ENCODE results near the gene HDAC9.

HDAC9 gene

DNA sequence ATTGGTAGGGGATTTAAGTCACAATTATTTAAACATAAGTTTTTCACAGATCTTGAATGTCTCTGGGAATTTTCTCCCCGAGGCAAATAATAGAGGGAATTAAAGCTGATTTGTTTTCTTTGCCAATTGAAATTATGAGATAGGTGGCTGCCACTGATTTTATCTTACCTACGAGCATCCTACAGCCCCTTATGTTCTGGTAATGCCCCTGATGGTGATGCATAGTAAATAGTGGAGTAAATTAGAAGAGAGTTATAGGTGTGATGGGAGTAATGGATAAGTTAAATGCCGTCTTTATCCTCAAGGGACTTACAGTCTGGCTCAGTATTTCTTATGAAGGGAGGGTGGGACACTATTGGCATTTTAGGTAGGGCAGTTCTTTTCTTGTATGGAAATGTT, 58.1 kb downstream of the HDAC9 start:
- no peak for DNase-seq (ENCODE audit: low read depth in 2 of 2)

DNA sequence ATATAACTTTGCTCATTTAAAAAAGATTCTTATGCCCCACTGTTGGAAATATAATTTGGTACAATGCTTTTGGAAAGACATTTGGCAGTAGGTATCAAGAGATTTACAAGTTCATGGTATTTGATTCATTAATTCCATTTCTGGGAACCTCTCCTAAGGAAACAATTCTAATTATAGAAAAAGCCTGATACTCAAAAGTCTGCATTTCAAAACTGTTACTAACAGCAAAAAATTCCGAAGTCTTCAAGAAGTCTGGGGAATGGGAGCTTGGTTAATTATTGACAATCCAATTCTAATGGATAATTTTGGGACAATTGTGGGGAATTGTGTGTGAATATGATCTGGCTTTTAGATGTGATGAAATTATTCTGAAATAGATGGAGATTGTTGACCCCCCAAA, 59.6 kb downstream of the HDAC9 start:
- no peak for DNase-seq (ENCODE audit: low read depth in 2 of 2)

- DNase-seq (ENCODE audit: low read depth in 2 of 2) = no peak
These were observed 60.4 kb downstream of the HDAC9 start for GRCh38 chr7:18555968-18556367.

- DNase-seq (ENCODE audit: low read depth in 2 of 2) = no peak
These were observed 63.0 kb downstream of the HDAC9 start for GRCh38 chr7:18558503-18558902.

DNA sequence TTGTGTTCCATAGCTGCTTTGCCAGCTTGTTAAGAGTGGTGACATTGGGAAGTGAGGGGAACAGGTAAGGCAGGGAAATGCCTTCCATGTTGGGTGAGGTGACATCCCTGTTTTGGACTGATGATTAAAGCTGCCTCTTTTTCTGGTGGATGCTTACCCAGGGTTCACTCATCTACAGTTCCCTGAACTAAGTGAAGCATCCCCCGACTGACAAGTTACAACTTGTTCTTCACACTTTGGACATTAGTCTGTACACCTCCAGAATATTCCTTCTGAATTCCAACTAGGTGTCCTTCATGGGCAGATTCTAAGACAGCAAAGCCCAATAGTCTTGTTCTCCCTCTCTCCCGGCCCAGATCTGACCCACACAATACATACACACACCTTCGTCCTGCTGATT, 63.4 kb downstream of the HDAC9 start:
- no peak for DNase-seq (ENCODE audit: low read depth in 2 of 2)

- DNase-seq (ENCODE audit: low read depth in 2 of 2) = no peak
These were observed 64.2 kb downstream of the HDAC9 start for GRCh38 chr7:18559756-18560155.

- no peak for DNase-seq (ENCODE audit: low read depth in 2 of 2)
These were observed 69.2 kb downstream of the HDAC9 start for GRCh38 chr7:18564779-18565178.

- no peak for DNase-seq (ENCODE audit: low read depth in 2 of 2)
These were observed 69.8 kb downstream of the HDAC9 start for GRCh38 chr7:18565337-18565736.

DNA sequence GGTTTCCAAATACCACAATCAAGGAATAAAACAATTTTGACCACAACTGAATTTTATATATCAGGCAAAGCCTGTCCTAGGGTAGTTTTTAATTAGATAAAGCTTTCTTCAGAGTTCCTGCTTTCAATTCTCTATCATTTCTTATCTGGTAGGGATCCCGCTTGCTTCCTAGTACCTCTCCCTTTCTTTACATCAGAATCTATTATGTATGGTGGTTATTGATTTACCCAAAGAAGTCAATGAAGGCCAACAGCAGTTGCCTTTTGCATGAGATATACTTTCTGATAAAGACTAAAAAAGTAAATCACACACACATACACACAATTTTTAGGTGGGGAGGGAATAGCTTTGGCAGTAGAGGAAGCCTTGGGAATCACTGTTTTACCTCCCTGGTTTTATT, 70.7 kb downstream of the HDAC9 start:
- DNase-seq (ENCODE audit: low read depth in 2 of 2) = no peak

DNA sequence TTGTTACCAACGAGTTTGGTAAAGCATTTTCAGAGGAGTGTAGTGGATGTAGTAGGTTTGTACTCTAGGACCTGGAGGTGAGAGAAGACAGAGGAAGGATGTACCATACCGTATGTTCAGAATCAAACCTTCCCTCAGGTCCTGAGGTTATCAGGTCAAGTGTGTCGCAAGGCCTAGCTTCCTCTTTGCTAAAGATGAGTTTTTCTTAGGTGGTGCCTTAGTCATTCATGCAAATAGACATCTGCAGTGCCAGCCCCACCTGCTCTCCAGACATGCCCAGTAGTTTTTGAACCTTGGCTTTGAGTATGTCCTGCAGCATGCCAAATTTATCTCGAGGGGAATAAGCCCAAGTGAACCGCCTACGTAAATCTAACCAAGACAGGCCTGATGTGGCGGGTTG, 71.3 kb downstream of the HDAC9 start:
- DNase-seq (ENCODE audit: low read depth in 2 of 2) = no peak

DNA sequence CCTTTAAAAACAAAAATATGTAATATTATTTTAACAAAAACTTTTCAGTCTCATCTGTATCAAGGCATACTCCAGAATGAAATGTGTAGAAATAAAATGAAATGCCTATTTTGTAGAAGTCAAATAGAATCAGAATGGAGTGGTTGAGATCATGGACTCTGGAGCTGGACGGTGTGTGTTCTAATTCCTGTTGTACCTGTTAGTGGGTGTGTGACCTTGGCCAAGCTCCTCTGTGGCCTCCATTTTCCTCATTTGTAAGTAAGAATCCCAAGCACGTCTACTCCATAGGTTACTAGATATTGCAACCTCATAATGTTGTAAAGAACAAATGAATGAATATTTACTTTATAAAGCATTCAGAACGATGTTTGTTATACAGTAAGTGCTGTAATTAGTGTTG, 74.9 kb downstream of the HDAC9 start:
- no peak for DNase-seq (ENCODE audit: low read depth in 2 of 2)

- DNase-seq (ENCODE audit: low read depth in 2 of 2) = no peak
These were observed 75.4 kb downstream of the HDAC9 start for GRCh38 chr7:18570890-18571478.

GRCh38 chr7:18572154-18572553, 76.6 kb downstream of the HDAC9 start:
- DNase-seq (ENCODE audit: low read depth in 2 of 2) = no peak

GRCh38 chr7:18572885-18573284, 77.3 kb downstream of the HDAC9 start:
- DNase-seq (ENCODE audit: low read depth in 2 of 2) = no peak

- DNase-seq (ENCODE audit: low read depth in 2 of 2) = no peak
These were observed 78.1 kb downstream of the HDAC9 start for GRCh38 chr7:18573410-18574234.

GRCh38 chr7:18574235-18574540, 78.6 kb downstream of the HDAC9 start:
- no peak for DNase-seq (ENCODE audit: low read depth in 2 of 2)

DNA sequence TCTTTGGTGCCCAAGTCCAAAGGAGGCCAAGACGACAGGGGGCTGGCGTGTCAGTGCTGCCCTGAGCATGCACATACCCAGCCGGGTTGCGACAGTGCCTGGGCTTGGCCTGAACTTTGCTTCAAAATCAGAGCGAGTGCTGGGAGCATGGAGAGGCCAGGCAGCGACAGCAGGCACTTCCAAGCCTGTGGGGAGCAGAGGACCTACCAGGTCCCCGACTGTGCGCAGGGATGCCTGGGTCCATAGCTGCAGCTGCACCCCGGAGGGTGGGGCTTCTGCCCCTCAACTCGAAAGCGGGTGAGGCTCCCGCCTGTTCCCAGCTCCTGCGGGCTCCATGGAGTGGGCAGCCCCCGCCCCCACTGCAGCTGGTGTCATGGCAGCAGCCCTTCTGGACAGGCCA, 79.1 kb downstream of the HDAC9 start:
- no peak for DNase-seq (ENCODE audit: low read depth in 2 of 2)

GRCh38 chr7:18575622-18576572, 80.3 kb downstream of the HDAC9 start:
- no peak for DNase-seq (ENCODE audit: low read depth in 2 of 2)

DNA sequence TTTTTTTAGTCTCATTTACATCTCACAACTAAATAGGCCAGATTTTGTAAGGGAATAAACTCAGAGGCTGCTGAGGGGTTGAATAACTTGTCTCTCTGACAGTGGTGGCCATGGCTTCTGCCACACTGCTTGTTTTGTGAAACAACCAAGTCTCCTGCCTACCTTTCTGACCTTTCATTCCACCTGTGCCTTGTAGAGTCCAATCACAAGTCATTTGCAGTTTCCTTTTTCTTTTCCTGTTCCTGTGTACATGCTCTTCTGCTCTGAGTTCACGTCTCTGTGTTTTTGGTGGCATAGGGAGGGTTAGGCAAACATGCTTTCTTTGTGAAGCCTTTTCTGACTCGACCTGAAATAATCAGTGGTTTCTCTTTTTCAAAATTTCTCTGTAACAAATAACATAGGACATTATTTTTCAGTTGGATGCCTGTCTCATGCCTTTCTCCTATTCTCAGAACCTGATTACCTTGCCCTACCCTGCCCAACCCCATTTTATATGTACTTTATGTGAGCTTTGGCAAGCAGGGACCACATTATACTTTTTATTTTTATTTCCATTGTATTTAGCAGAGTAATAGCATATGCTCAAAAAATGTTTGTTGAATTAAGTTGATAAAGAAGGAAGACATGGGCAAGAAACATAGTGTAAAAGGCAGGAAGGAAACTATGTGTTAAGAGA, 81.7 kb downstream of the HDAC9 start:
- DNase-seq (ENCODE audit: low read depth in 2 of 2) = no peak

GRCh38 chr7:18579698-18580097, 84.1 kb downstream of the HDAC9 start:
- no peak for DNase-seq (ENCODE audit: low read depth in 2 of 2)

DNA sequence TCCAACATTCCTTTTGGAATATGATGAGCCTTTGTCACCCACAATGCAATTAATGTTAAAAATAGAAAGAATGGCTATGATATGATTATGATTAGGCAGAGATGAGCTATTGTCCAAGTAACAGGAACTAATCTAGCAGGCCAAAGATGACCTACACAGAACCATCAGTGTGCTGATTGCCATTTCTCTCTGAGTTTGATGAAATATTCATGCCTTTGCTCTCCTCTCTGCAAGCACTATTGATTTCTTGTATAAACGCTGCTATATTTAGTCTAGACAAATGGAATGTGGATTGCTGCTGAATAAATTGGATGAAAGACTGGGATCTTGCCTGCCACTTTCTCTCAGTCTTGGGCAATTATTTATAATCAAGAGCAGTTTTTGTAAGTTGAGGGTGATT, 85.4 kb downstream of the HDAC9 start:
- DNase-seq (ENCODE audit: low read depth in 2 of 2) = no peak

DNA sequence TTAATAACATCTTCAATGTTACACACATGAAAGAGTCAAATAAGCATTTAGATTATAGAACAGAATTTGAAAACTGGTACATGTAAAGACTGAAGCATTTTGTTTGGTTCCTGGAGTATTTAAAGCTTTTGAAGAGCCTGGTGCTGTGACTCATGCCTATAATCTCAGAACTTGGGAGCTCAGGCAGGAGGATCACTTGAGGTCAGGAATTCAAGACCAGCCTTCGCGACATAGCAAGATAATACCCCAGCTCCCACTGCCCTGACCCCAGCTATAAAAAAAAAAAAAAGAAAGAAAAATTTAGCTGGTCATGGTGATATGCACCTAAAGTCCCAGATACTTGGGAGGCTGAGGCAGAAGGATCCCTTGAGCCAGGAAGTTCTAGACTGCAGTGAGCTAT, 87.8 kb downstream of the HDAC9 start:
- DNase-seq (ENCODE audit: low read depth in 2 of 2) = no peak

Measured in activated CD4-positive, alpha-beta T cell treated with anti-CD3 and anti-CD28 coated beads for 24 hours (primary cell).